GM18511 (cell line): ENCODE results near the gene SLC26A4.

Experiments
- ATAC-seq: cut with Tn5 transposase; IDR thresholded peaks from one replicate; pipeline ENCODE4 v1.9.1; 2021; ENCODE audit warnings: mild to moderate bottlenecking, moderate library complexity; ENCODE audit not compliant: unreplicated experiment

The SLC26A4 gene

GRCh38 chr7:107743567-107744344, 83.1 kb downstream of the SLC26A4 start, which contains the start of gene CBLL1:
Gene CBLL1, plus strand, starts transcription at chr7:107744142. Its CDS starts 22 bp downstream, at chr7:107744164.
- ATAC-seq, result peak; percentile 90

GRCh38 chr7:107744345-107744750, 83.7 kb downstream of the SLC26A4 start:
- peak; percentile 47 for ATAC-seq

GRCh38 chr7:107746006-107746405, 85.4 kb downstream of the SLC26A4 start:
- no peak for ATAC-seq

- no peak for ATAC-seq
Observed at GRCh38 chr7:107751113-107751512, 90.5 kb downstream of the SLC26A4 start.

GRCh38 chr7:107754642-107755041, 94.0 kb downstream of the SLC26A4 start:
- ATAC-seq, result no peak

- ATAC-seq, result no peak
Observed at GRCh38 chr7:107758667-107759066, 98.0 kb downstream of the SLC26A4 start.

GRCh38 chr7:107767391-107767790, 106.8 kb downstream of the SLC26A4 start:
- ATAC-seq, result no peak
